Iris pigment epithelial cell (primary cell): ENCODE data around the gene PPP1R16B.

Experiments used
- DNase-seq: peaks from one replicate; pipeline ENCODE4 v3.0.0-alpha.2; 2011; ENCODE audit warnings: low read depth

Gene PPP1R16B

GRCh38 chr20:38827770-38828281, 22.3 kb downstream of the PPP1R16B start:
- DNase-seq = peak; percentile 13

GRCh38 chr20:38828514-38829295, 23.2 kb downstream of the PPP1R16B start:
- no peak for DNase-seq

GRCh38 chr20:38829296-38829875, 23.9 kb downstream of the PPP1R16B start:
- no peak for DNase-seq

GRCh38 chr20:38830356-38830755, 24.9 kb downstream of the PPP1R16B start:
- no peak for DNase-seq

GRCh38 chr20:38831049-38831691, 25.7 kb downstream of the PPP1R16B start:
- DNase-seq = no peak

GRCh38 chr20:38831995-38832620, 26.6 kb downstream of the PPP1R16B start:
- DNase-seq = no peak

GRCh38 chr20:38833154-38833856, 27.8 kb downstream of the PPP1R16B start:
- no peak for DNase-seq

GRCh38 chr20:38833857-38834164, 28.3 kb downstream of the PPP1R16B start:
- DNase-seq = no peak

GRCh38 chr20:38834868-38835267, 29.4 kb downstream of the PPP1R16B start:
- DNase-seq = no peak

GRCh38 chr20:38835792-38836191, 30.3 kb downstream of the PPP1R16B start:
- no peak for DNase-seq

GRCh38 chr20:38836991-38837390, 31.5 kb downstream of the PPP1R16B start:
- DNase-seq = no peak

GRCh38 chr20:38838326-38838725, 32.8 kb downstream of the PPP1R16B start:
- DNase-seq = no peak

- no peak for DNase-seq
These were observed 34.1 kb downstream of the PPP1R16B start for GRCh38 chr20:38839563-38839962.

GRCh38 chr20:38840053-38840893, 34.8 kb downstream of the PPP1R16B start:
- no peak for DNase-seq

- no peak for DNase-seq
These were observed 35.5 kb downstream of the PPP1R16B start for GRCh38 chr20:38840894-38841470.

- DNase-seq = no peak
These were observed 36.1 kb downstream of the PPP1R16B start for GRCh38 chr20:38841570-38841969.

GRCh38 chr20:38842026-38842425, 36.5 kb downstream of the PPP1R16B start:
- no peak for DNase-seq

- no peak for DNase-seq
These were observed 37.1 kb downstream of the PPP1R16B start for GRCh38 chr20:38842558-38842981.

GRCh38 chr20:38843346-38843745, 37.8 kb downstream of the PPP1R16B start:
- no peak for DNase-seq

GRCh38 chr20:38844963-38845362, 39.5 kb downstream of the PPP1R16B start:
- no peak for DNase-seq

- no peak for DNase-seq
These were observed 42.3 kb downstream of the PPP1R16B start for GRCh38 chr20:38847840-38848239.
